Muscle layer of duodenum (tissue), 2 donors: ENCODE results near the gene MFSD2B.
A peak's percentile ranks its signal among the peaks of the same experiment; 100 is the strongest.

Experiments
- H3K27ac ChIP-seq: one replicate; pipeline ENCODE4 v1.7.0; 2013; ENCODE audit warnings: mild to moderate bottlenecking, low read length
- H3K27me3 ChIP-seq: one replicate; pipeline ENCODE4 v1.7.0; 2013; ENCODE audit warnings: low read depth, mild to moderate bottlenecking, control low read depth, low read length
- H3K36me3 ChIP-seq, 2 donors: one replicate each; pipeline ENCODE4 v1.7.0; 2013; ENCODE audit warnings: low read length in 2 of 2, control low read depth in 1 of 2, mild to moderate bottlenecking in 1 of 2; ENCODE audit not compliant: insufficient read depth in 2 of 2, control insufficient read depth in 1 of 2
- H3K4me1 ChIP-seq, 2 donors: one replicate each; pipeline ENCODE4 v1.7.0; 2013; ENCODE audit warnings: low read length in 2 of 2, mild to moderate bottlenecking in 2 of 2, control low read depth in 1 of 2, moderate library complexity in 1 of 2; ENCODE audit not compliant: insufficient read depth in 2 of 2, control insufficient read depth in 1 of 2
- H3K4me3 ChIP-seq, 2 donors: one replicate each; pipeline ENCODE4 v1.7.0; 2013; ENCODE audit warnings: low read length in 2 of 2, low read depth in 1 of 2, mild to moderate bottlenecking in 1 of 2
- H3K9me3 ChIP-seq, 2 donors: one replicate each; pipeline ENCODE4 v1.7.0; 2013; ENCODE audit warnings: low read length in 2 of 2, control low read depth in 1 of 2, mild to moderate bottlenecking in 1 of 2; ENCODE audit not compliant: control insufficient read depth in 1 of 2
- donor health status: healthy.

MFSD2B gene

GRCh38 chr2:24009680-24010476 lies at the start of gene MFSD2B:
Gene MFSD2B (plus strand): TSS chr2:24010085. CDS start chr2:24010097, 12 bp downstream.
- H3K4me3 ChIP-seq = peak within 1 kb of the TSS; percentile 26 to 61
- peaks cover 0 to 14% of the 10 kb centered on the region in 2 donors for H3K4me1 ChIP-seq
- H3K9me3 ChIP-seq = no peaks in the 10 kb centered on the region
- H3K27ac ChIP-seq = no peak within 1 kb of the TSS
- H3K27me3 ChIP-seq = peaks cover 23% of the 10 kb centered on the region
- no peaks in the 10 kb centered on the region for H3K36me3 ChIP-seq

DNA sequence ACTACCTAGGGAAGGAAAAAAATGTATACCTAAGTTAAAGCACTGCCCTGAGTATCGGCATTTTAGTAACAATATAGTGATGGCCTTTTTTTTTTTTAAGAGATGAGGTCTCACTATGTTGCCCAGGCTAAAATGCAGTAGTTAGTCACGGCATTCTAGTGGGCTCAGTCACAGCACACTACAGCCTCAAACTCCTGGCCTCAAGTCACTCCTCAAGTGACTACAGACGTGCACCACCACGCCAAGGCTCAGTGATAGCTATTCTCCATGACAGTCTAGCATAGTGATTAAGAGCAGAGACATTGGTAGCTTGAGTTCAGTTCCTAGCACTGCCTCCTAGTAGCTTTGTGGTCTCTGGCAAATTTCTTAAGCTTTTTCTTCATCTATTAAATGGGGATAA lies 42.0 kb upstream of the MFSD2B start:
- H3K27ac ChIP-seq = no peak overlapping the region
- no peaks in the 10 kb centered on the region for H3K27me3 ChIP-seq

GRCh38 chr2:23976883-23977282 lies 33.0 kb upstream of the MFSD2B start:
- Histone ChIP-seq H3K9me3 (no peaks in the 10 kb centered on the region), H3K4me3 (no peak overlapping the region), H3K4me1 (no peaks in the 10 kb centered on the region), H3K27ac (no peak overlapping the region), H3K36me3 (peaks cover 0 to 15% of the 10 kb centered on the region in 2 donors), H3K27me3 (no peaks in the 10 kb centered on the region)

More for the DNA sequence above, 42.0 kb upstream of the MFSD2B start:
- Histone ChIP-seq H3K36me3 (no peaks in the 10 kb centered on the region), H3K9me3 (no peaks in the 10 kb centered on the region), H3K4me3 (no peak overlapping the region), H3K4me1 (no peaks in the 10 kb centered on the region)

GRCh38 chr2:23988371-23988770 lies 21.5 kb upstream of the MFSD2B start:
- Histone ChIP-seq H3K4me1 (no peaks in the 10 kb centered on the region), H3K27ac (no peak overlapping the region), H3K4me3 (no peak overlapping the region), H3K27me3 (no peaks in the 10 kb centered on the region), H3K36me3 (peaks cover 0 to 5% of the 10 kb centered on the region in 2 donors), H3K9me3 (no peaks in the 10 kb centered on the region)

GRCh38 chr2:23992931-23993330 lies 17.0 kb upstream of the MFSD2B start:
- Histone ChIP-seq H3K4me1 (no peaks in the 10 kb centered on the region), H3K36me3 (no peaks in the 10 kb centered on the region), H3K4me3 (no peak overlapping the region), H3K27me3 (no peaks in the 10 kb centered on the region), H3K27ac (no peak overlapping the region), H3K9me3 (no peaks in the 10 kb centered on the region)

- Histone ChIP-seq H3K27me3 (no peaks in the 10 kb centered on the region), H3K4me3 (no peak overlapping the region), H3K36me3 (no peaks in the 10 kb centered on the region), H3K4me1 (no peaks in the 10 kb centered on the region), H3K9me3 (no peaks in the 10 kb centered on the region), H3K27ac (no peak overlapping the region)
Observed at GRCh38 chr2:23993736-23994269, 16.1 kb upstream of the MFSD2B start.

DNA sequence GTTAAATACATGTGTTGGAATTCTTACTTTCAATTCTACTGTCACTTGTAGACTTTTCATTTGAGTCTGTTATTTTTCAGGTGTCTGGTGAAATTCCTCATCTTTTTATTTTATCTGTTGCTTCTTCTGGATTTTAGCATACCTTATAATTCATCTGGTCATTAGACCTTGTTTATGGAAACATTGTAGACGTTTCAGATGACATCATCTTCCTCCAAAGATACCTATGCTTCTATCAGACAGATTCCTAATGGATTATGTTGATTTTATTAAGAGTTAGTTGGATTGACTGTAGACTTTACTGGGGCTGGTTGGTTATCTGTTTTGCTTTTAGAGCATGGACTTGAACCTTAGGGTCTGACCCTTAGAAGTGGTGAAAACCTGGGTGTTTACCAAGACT lies 15.3 kb upstream of the MFSD2B start:
- H3K9me3 ChIP-seq = no peaks in the 10 kb centered on the region
- no peaks in the 10 kb centered on the region for H3K27me3 ChIP-seq
- no peak overlapping the region for H3K4me3 ChIP-seq
- no peak overlapping the region for H3K27ac ChIP-seq
- H3K36me3 ChIP-seq = peaks cover 0 to 1% of the 10 kb centered on the region in 2 donors
- no peaks in the 10 kb centered on the region for H3K4me1 ChIP-seq

GRCh38 chr2:24007693-24008092 lies 2.2 kb upstream of the MFSD2B start:
- H3K36me3 ChIP-seq = no peaks in the 10 kb centered on the region
- peaks cover 23% of the 10 kb centered on the region for H3K27me3 ChIP-seq
- H3K27ac ChIP-seq = no peak overlapping the region
- H3K4me3 ChIP-seq = no peak overlapping the region
- peaks cover 0 to 14% of the 10 kb centered on the region in 2 donors for H3K4me1 ChIP-seq
- no peaks in the 10 kb centered on the region for H3K9me3 ChIP-seq

DNA sequence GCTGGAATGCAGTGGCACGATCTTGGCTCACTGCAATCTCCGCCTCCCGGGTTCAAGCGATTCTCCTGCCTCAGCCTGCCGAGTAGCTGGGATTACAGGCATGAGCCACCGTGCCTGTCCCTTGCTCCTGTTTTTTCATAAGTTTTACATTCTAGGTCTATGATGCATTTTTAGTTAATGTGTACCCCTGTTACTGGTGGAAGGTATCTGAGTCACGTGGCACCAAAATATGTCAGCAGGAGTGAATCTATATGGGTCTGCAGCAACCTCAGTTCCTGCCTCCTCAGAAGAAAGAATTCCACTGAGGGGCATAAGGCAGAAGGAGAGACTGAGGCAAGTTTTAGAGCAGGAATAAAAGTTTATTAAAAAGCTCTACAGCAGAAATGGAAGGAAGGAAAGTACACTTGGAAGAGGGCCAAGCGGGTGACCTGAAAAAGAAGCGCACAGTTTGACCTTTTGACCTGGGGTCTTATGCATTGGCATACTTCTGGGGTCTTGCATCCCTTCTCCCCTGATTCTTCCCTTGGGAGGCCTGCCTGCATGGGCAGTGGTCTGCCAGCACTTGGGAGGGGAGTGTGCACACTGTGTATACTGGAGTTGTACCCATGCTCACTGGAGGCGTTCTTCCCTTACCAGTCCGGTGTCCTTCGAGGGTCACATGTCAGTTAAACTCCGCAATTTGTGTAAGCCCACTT lies 1.1 kb upstream of the MFSD2B start:
- peaks cover 23% of the 10 kb centered on the region for H3K27me3 ChIP-seq
- H3K4me3 ChIP-seq = no peak overlapping the region
- H3K36me3 ChIP-seq = no peaks in the 10 kb centered on the region
- no peak overlapping the region for H3K27ac ChIP-seq
- peaks cover 0 to 14% of the 10 kb centered on the region in 2 donors for H3K4me1 ChIP-seq
- H3K9me3 ChIP-seq = no peaks in the 10 kb centered on the region

DNA sequence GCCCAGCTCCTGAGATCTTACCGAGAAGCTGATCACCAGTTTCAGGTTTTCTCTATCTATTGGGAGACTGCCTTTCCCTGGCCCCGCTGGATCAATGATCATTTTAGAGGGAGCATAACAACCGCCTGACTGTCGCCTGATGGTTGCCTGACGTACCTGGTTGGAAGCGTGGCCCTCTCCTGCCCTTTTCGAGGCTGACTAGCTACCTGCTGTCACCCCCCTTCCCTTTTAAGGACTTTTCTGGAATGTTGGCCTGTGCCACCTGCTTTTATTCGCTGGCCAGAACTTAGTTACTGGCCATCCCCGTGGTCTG lies 562 bp upstream of the MFSD2B start:
- Histone ChIP-seq H3K36me3 (no peaks in the 10 kb centered on the region), H3K9me3 (no peaks in the 10 kb centered on the region), H3K27ac (no peak overlapping the region), H3K4me3 (peak overlapping the region; percentile 26 to 61), H3K27me3 (peaks cover 23% of the 10 kb centered on the region), H3K4me1 (peaks cover 0 to 14% of the 10 kb centered on the region in 2 donors)

GRCh38 chr2:24010477-24011249 lies 778 bp downstream of the MFSD2B start:
- H3K4me3 ChIP-seq = peak overlapping the region; percentile 26 to 61
- H3K27me3 ChIP-seq = peaks cover 23% of the 10 kb centered on the region
- peaks cover 0 to 14% of the 10 kb centered on the region in 2 donors for H3K4me1 ChIP-seq
- H3K27ac ChIP-seq = no peak overlapping the region
- H3K9me3 ChIP-seq = no peaks in the 10 kb centered on the region
- H3K36me3 ChIP-seq = no peaks in the 10 kb centered on the region
